Measurements from ENCODE around the gene IL10. TPM values are rescaled to one million over a fixed set of nuclear protein-coding genes. Genes with fewer than 3 reads are reported as not detected.

The IL10 gene
- total RNA-seq, 1 donor from 2014 or later, result not detected

GRCh38 chr1:206794294-206794908, 22.1 kb upstream of the IL10 start:
- no peak for TF ChIP-seq CTCF (IDR thresholded peaks at IDR 0.05)
- no peak overlapping the region for H3K27ac Mint-ChIP-seq (ENCODE audit: unreplicated experiment)
- no peaks in the 10 kb centered on the region for H3K9me3 Mint-ChIP-seq (ENCODE audit: unreplicated experiment)
- no peak overlapping the region for H3K4me3 Mint-ChIP-seq (ENCODE audit: unreplicated experiment)
- H3K36me3 Mint-ChIP-seq (ENCODE audit: unreplicated experiment), result no peaks in the 10 kb centered on the region
- H3K27me3 Mint-ChIP-seq (ENCODE audit: unreplicated experiment), result peaks cover 8% of the 10 kb centered on the region
- peaks cover 2% of the 10 kb centered on the region for H3K4me1 Mint-ChIP-seq (ENCODE audit: unreplicated experiment)
- no peak for DNase-seq (ENCODE audit: extremely low spot score, unreplicated experiment)

- no peak for TF ChIP-seq CTCF (IDR thresholded peaks at IDR 0.05)
- Mint-ChIP-seq H3K4me1 (ENCODE audit: unreplicated experiment) (peaks cover 2% of the 10 kb centered on the region), H3K4me3 (ENCODE audit: unreplicated experiment) (no peak overlapping the region), H3K27ac (ENCODE audit: unreplicated experiment) (no peak overlapping the region), H3K27me3 (ENCODE audit: unreplicated experiment) (peaks cover 3% of the 10 kb centered on the region), H3K9me3 (ENCODE audit: unreplicated experiment) (no peaks in the 10 kb centered on the region), H3K36me3 (ENCODE audit: unreplicated experiment) (no peaks in the 10 kb centered on the region)
- DNase-seq (ENCODE audit: extremely low spot score, unreplicated experiment), result no peak
Observed at GRCh38 chr1:206793620-206794019, 21.3 kb upstream of the IL10 start.

- no peaks in the 10 kb centered on the region for H3K9me3 Mint-ChIP-seq (ENCODE audit: unreplicated experiment)
- H3K4me3 Mint-ChIP-seq (ENCODE audit: unreplicated experiment), result no peak overlapping the region
- H3K36me3 Mint-ChIP-seq (ENCODE audit: unreplicated experiment), result no peaks in the 10 kb centered on the region
- no peak overlapping the region for H3K27ac Mint-ChIP-seq (ENCODE audit: unreplicated experiment)
- H3K4me1 Mint-ChIP-seq (ENCODE audit: unreplicated experiment), result peaks cover 2% of the 10 kb centered on the region
- TF ChIP-seq CTCF (IDR thresholded peaks at IDR 0.05), result no peak
- no peaks in the 10 kb centered on the region for H3K27me3 Mint-ChIP-seq (ENCODE audit: unreplicated experiment)
- no peak for DNase-seq (ENCODE audit: extremely low spot score, unreplicated experiment)
Observed at GRCh38 chr1:206792939-206793607, 20.8 kb upstream of the IL10 start.

- Mint-ChIP-seq H3K4me1 (ENCODE audit: unreplicated experiment) (peaks cover 2% of the 10 kb centered on the region), H3K27me3 (ENCODE audit: unreplicated experiment) (peaks cover 11% of the 10 kb centered on the region), H3K4me3 (ENCODE audit: unreplicated experiment) (no peak overlapping the region), H3K9me3 (ENCODE audit: unreplicated experiment) (no peaks in the 10 kb centered on the region), H3K27ac (ENCODE audit: unreplicated experiment) (no peak overlapping the region), H3K36me3 (ENCODE audit: unreplicated experiment) (no peaks in the 10 kb centered on the region)
- DNase-seq (ENCODE audit: extremely low spot score, unreplicated experiment), result no peak
- no peak for TF ChIP-seq CTCF (IDR thresholded peaks at IDR 0.05)
Observed at GRCh38 chr1:206790502-206791250, 18.4 kb upstream of the IL10 start.

- TF ChIP-seq CTCF (IDR thresholded peaks at IDR 0.05), result no peak
- Mint-ChIP-seq H3K36me3 (ENCODE audit: unreplicated experiment) (no peaks in the 10 kb centered on the region), H3K4me3 (ENCODE audit: unreplicated experiment) (no peak overlapping the region), H3K27me3 (ENCODE audit: unreplicated experiment) (peaks cover 15% of the 10 kb centered on the region), H3K4me1 (ENCODE audit: unreplicated experiment) (peaks cover 2% of the 10 kb centered on the region), H3K9me3 (ENCODE audit: unreplicated experiment) (no peaks in the 10 kb centered on the region), H3K27ac (ENCODE audit: unreplicated experiment) (no peak overlapping the region)
- no peak for DNase-seq (ENCODE audit: extremely low spot score, unreplicated experiment)
Observed at GRCh38 chr1:206788487-206789050, 16.3 kb upstream of the IL10 start.
